Stimulated activated CD4-positive, alpha-beta T cell treated with anti-CD3 and anti-CD28 coated beads, TNF-alpha, amount 100 ng/mL, for 4 hours (primary cell): Measurements from ENCODE around the gene RRAS.
"Not testable (repeated sequence)": the region's sequence is repeated elsewhere in the genome, so short reads cannot be mapped to it uniquely, and the experiment has no call there.

Source experiments
- DNase-seq, 3 experiments: peaks; one replicate each; pipeline ENCODE4 v3.0.0-alpha.2; 2020; ENCODE audit warnings: low read depth in 3 of 3

The RRAS gene

GRCh38 chr19:49655570-49656455 lies 15.9 kb upstream of the RRAS start:
- DNase-seq = no peak

DNA sequence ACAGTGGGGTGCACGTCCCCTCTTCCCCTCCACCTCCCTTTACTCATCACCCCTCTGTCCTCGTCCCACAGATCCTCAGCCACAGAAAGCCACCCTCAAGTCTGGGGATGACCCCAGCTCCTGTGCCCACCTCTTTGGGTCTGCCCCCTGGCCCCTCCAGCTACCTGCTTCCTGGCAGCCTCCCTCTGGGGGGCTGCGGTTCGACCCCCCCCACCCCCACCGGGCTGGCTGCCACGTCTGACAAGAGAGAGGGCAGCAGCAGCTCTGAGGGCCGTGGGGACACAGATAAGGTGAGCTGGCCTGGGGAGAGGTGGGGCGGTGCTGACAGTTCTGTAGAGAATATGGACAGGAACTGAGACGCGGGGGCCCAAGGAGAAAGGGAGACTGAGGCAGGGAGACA lies 14.6 kb upstream of the RRAS start:
- DNase-seq = no peak

DNA sequence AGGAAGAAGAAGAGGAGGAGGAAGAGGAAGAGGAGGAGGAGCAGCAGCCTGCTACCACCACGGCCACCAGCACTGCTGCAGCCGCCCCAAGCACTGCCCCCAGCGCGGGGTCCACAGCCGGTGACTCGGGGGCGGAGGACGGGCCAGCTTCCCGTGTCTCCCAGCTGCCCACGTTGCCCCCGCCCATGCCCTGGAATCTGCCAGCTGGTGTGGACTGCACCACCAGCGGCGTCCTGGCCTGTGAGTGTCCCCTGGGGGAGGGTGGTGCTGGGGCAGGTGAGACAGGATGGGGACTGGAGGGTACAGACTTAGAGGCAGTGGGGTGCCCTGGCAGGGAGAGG lies 13.5 kb upstream of the RRAS start:
- DNase-seq = no peak

GRCh38 chr19:49652551-49653465 lies 12.9 kb upstream of the RRAS start:
- no peak for DNase-seq

DNA sequence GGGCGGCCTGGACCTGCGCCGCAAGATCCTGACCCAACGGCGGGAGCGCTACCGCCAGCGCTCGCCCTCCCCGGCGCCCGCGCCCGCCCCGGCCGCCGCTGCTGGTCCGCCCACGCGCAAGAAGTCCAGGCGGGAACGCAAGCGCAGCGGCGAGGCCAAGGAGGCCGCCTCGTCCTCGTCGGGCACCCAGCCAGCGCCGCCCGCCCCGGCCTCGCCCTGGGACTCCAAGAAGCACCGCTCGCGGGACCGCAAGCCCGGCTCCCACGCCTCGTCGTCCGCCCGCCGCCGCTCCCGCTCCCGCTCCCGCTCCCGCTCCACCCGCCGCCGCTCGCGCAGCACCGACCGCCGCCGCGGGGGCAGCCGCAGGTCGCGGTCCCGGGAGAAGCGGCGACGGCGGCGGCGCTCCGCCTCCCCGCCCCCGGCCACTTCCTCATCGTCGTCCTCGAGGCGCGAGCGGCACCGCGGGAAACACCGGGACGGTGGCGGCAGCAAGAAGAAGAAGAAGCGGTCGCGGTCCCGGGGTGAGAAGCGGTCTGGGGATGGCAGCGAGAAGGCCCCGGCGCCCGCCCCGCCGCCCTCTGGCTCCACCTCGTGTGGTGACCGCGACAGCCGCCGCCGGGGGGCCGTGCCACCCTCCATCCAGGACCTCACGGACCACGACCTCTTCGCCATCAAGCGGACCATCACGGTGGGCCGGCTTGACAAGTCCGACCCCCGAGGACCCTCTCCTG lies 12.0 kb upstream of the RRAS start:
- no peak for DNase-seq

DNA sequence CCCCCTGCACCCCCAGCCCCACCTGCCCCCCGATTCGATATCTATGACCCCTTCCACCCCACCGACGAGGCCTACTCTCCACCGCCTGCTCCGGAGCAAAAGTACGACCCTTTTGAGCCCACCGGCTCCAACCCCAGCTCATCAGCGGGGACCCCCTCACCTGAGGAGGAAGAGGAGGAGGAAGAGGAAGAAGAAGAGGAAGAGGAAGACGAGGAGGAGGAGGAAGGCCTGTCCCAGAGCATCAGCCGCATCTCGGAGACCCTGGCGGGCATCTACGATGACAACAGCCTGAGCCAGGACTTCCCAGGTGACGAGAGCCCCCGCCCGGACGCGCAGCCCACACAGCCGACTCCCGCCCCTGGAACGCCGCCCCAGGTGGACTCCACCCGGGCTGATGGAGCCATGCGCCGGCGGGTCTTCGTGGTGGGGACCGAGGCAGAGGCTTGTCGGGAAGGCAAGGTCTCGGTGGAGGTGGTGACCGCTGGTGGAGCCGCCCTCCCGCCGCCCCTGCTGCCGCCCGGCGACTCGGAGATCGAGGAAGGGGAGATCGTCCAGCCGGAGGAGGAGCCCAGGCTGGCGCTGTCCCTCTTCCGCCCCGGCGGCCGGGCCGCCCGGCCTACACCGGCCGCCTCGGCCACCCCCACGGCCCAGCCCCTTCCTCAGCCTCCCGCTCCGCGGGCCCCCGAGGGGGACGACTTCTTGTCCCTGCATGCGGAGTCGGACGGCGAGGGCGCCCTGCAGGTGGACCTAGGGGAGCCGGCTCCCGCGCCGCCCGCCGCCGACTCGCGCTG lies 11.3 kb upstream of the RRAS start:
- no peak for DNase-seq

- DNase-seq = no peak
These were observed 6.6 kb upstream of the RRAS start for GRCh38 chr19:49646586-49646985.

GRCh38 chr19:49645995-49646394 lies 6.1 kb upstream of the RRAS start:
- no peak for DNase-seq

DNA sequence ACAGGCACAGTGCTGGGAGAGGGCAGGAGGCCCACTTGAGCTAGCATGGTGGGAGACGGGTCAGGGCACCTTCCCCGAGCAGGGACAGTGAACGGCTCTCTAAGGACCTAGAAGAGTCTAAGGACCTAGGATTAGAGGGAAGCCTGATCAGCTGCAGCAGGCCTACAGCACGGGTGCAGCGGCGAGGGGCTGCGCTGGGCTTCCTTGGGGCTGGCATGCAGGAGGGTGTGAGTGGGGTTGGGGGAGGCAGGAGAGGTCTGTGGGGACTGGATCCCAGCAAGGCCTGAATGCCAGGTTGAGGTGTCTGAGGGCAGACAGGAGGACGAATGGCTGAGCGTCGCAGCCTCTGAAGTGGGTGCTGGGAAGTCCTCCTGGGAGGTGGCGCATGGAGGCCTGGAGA lies 5.6 kb upstream of the RRAS start:
- no peak for DNase-seq

GRCh38 chr19:49643466-49643865 lies 3.5 kb upstream of the RRAS start:
- DNase-seq = no peak

- no peak for DNase-seq
These were observed 2.6 kb upstream of the RRAS start for GRCh38 chr19:49642492-49643035.

GRCh38 chr19:49641688-49642491 lies 1.9 kb upstream of the RRAS start, which contains the start of gene SCAF1:
Gene SCAF1, plus strand, starts transcription at chr19:49642209. Its CDS starts 2,818 bp downstream, at chr19:49645027.
- peak; percentile 94 to 99 (median 98) for DNase-seq

DNA sequence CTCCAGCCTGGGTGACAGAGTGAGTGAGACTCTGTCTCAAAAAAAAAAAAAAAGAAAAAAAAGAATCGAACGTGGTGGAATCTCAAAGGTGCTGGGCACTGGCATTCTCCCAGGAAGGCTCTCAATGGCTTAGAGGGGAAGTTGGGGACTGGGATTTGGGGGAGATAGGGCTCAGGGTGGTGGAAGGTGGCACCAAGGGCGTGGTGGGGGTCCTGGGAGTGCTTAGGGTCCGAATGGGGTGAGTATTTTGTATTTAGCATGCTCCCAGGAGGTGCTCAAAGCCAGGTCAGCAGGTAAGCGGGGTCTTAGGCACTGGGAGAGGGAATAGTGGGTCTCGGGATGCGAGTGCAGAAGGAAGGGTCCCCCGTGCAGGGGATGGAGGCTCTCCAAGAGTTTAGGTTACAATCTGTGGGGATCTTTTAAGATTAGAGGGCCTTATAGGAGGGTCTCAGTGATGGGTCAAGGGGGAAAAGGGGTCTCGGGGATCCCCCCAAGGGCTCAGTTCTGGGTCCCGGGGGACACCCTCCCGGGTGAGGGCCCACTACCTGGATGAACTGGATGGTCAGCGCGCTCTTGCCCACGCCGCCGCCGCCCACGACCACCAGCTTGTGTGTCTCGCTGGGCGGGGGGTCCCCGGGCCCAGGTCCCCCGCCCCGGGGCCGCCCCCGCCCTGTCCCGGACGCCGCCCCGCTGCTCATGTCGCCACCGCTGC lies 386 bp downstream of the RRAS start:
- DNase-seq = no peak

GRCh38 chr19:49637821-49638738 lies 1.9 kb downstream of the RRAS start:
- DNase-seq = no peak

DNA sequence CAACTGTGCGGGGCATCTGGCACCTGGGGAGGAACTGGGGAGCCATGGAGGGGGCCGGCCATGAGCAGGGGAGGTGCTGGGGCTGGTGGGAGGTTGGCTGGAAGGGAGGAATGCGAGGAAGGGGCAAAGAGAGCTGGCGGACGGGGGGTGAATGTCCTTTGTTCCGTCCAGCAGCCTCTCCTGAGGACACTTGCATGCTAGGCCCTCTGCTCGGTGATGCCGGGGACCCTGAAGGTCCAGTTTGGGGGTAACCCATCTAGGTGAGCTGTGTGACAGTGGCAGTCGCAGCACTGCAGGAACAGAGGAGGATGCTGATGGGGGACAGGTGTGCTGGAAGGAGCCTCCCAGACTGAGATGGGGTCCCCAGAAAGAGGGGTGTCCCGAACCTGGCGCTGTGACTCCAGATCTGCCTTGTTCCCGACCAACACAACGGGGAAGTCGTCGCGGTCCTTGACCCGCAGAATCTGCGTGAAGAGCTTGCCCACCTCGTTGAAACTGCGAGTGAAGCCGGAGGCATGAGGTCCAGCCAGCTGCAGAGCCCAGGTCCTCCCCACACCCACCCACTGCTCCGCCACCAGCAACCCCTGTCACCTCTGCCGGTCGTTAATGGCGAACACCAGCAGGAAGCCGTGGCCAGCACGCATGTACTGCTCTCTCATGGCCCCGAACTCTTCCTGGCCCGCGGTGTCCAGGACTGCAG lies 3.6 kb downstream of the RRAS start:
- DNase-seq = no peak

- DNase-seq = no peak
These were observed 4.3 kb downstream of the RRAS start for GRCh38 chr19:49635530-49636232.

DNA sequence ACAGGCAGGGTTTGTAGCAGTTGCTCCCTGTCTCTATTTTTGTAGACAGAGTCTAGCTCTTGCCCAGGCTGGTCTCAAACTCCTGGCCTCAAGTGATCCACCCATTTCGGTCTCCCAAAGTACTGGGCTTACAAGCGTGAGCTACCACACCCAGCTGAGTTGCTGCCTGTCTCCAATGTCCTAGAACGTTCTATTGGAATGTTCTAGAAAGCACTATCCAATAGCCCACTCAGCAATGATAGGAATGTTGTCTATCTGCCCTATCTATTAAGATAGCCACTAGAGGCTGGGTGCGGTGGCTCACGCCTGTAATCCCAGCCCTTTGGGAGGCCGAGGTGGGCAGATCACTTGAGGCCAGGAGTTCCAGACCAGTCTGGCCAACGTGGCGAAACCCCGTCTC lies 6.7 kb downstream of the RRAS start:
- DNase-seq = not testable (repeated sequence)
